NB4 (cell line): ENCODE measurements around the gene TMEM30B.
"Not testable (repeated sequence)": the region's sequence is repeated elsewhere in the genome, so short reads cannot be mapped to it uniquely, and the experiment has no call there.

Experiments
- MYC ChIP-seq: IDR thresholded peaks from 2 replicates; pipeline ENCODE4 v1.6.1; 2011; ENCODE audit warnings: low read depth, low read length
- TF ChIP-seq, protein P1 (sequence below): IDR thresholded peaks from one replicate; pipeline ENCODE4 v1.5.1; 2012; ENCODE audit warnings: low read depth, low read length

DNA sequence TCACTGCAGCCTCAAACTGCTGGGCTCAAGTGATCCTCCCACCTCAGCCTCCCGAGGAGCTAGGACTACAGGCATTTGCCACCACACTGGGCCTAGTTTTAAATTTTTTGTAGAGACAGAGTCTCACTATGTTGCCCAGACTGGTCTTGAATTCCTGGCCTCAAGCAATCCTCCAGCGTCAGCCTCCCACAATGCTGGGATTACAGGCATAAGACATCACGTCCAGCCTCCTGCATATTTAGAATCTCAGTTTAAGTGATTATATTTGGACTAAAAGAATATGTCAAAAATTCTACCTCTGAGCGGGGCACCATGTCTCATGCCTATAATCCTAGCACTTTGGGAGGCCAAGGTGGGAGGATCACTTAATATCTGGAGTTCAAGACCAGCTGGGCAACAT, 27.6 kb upstream of the TMEM30B start:
- TF ChIP-seq, protein P1, sequence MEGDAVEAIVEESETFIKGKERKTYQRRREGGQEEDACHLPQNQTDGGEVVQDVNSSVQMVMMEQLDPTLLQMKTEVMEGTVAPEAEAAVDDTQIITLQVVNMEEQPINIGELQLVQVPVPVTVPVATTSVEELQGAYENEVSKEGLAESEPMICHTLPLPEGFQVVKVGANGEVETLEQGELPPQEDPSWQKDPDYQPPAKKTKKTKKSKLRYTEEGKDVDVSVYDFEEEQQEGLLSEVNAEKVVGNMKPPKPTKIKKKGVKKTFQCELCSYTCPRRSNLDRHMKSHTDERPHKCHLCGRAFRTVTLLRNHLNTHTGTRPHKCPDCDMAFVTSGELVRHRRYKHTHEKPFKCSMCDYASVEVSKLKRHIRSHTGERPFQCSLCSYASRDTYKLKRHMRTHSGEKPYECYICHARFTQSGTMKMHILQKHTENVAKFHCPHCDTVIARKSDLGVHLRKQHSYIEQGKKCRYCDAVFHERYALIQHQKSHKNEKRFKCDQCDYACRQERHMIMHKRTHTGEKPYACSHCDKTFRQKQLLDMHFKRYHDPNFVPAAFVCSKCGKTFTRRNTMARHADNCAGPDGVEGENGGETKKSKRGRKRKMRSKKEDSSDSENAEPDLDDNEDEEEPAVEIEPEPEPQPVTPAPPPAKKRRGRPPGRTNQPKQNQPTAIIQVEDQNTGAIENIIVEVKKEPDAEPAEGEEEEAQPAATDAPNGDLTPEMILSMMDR = not testable (repeated sequence)
- TF ChIP-seq MYC = not testable (repeated sequence)
